Spleen (tissue), 7 donors: Measurements from ENCODE around the gene FAM107A.

Experiments used
- CTCF ChIP-seq, 11 experiments: fragments of 200-600 bp in 7 of 11; fragments of 450-650 bp in 4 of 11; sonication (generic) in 4 of 11; IDR thresholded peaks in 8 of 11; conservative IDR thresholded peaks in 3 of 11; 1 replicate in 7 of 11; 2 replicates in 4 of 11; pipeline versions ENCODE4 v1.4.0 to v1.8.0; 2016 to 2021; ENCODE audit warnings: antibody characterized with exemption in 11 of 11, inconsistent platforms in 4 of 11, mild to moderate bottlenecking in 1 of 11
- POLR2A ChIP-seq, 3 donors: fragments of 450-650 bp; IDR thresholded peaks; one replicate each; pipeline ENCODE4 v1.5.1; 2017; ENCODE audit warnings: antibody characterized with exemption in 3 of 3, mild to moderate bottlenecking in 1 of 3
- POLR2AphosphoS5 ChIP-seq, 3 donors: sonication (generic); formaldehyde crosslinking; IDR thresholded peaks; one replicate each; pipeline ENCODE4 v1.5.1; 2017; ENCODE audit warnings: antibody characterized with exemption in 3 of 3
- donor health status: DM: no; HTN: no; CAD: no; lungs with moderate emphysema.
- donor health status: DM: no; HTN: no; CAD: no.
- donor health status: DM: no; HTN: no; CAD: no.

GRCh38 chr3:58560771-58561311 is 16.4 kb downstream of the FAM107A start:
- TF ChIP-seq CTCF (IDR thresholded peaks at IDR 0.05 in 8 of 11, conservative IDR thresholded peaks at IDR 0.05 in 3 of 11) (no peak), POLR2A (IDR thresholded peaks at IDR 0.05) (no peak), POLR2AphosphoS5 (IDR thresholded peaks at IDR 0.05) (no peak)
